Esophagus muscularis mucosa (tissue), 4 donors: ENCODE results near the gene ZFP92. TPM values are rescaled to one million over a fixed set of nuclear protein-coding genes. Genes with fewer than 3 reads are reported as not detected.
A peak's percentile ranks its signal among the peaks of the same experiment; 100 is the strongest.

Source experiments
- DNase-seq: peaks from one replicate; pipeline ENCODE4 v3.0.0-alpha.2; 2017; ENCODE audit errors: extremely low spot score
- H3K27ac ChIP-seq, 4 donors: fragments of 200-600 bp; sonication (generic); replicated peaks in 1 of 4; 1 replicate in 3 of 4; 2 replicates in 1 of 4; pipeline ENCODE4 v1.5.1; 2016 to 2019; ENCODE audit warnings: mild to moderate bottlenecking in 1 of 4
- H3K27me3 ChIP-seq, 4 donors: fragments of 200-600 bp; sonication (generic); one replicate each; pipeline versions ENCODE4 v1.5.1 to v1.6.0; 2016 to 2019
- H3K36me3 ChIP-seq, 4 donors: fragments of 200-600 bp; sonication (generic); one replicate each; pipeline ENCODE4 v1.5.1; 2016 to 2019
- H3K4me1 ChIP-seq, 4 donors: fragments of 200-600 bp; sonication (generic); one replicate each; pipeline ENCODE4 v1.5.1; 2016 to 2019
- H3K4me3 ChIP-seq, 4 donors: fragments of 200-600 bp; sonication (generic); 1 replicate in 2 of 4; 2 replicates in 2 of 4; pipeline ENCODE4 v1.5.1; 2016 to 2019; ENCODE audit warnings: mild to moderate bottlenecking in 4 of 4, moderate library complexity in 1 of 4
- H3K9me3 ChIP-seq, 4 donors: fragments of 200-600 bp; sonication (generic); 1 replicate in 3 of 4; 2 replicates in 1 of 4; pipeline ENCODE4 v1.5.1; 2016 to 2019
- EP300 ChIP-seq: sonication (generic); formaldehyde crosslinking; IDR thresholded peaks from one replicate; pipeline ENCODE4 v1.6.1; 2017; ENCODE audit warnings: antibody characterized with exemption
- POLR2A ChIP-seq: fragments of 450-650 bp; IDR thresholded peaks from one replicate; pipeline ENCODE4 v1.6.1; 2017; ENCODE audit warnings: antibody characterized with exemption, moderate library complexity, mild to moderate bottlenecking, low read depth
- POLR2AphosphoS5 ChIP-seq, 2 donors: sonication (generic); formaldehyde crosslinking; IDR thresholded peaks; one replicate each; pipeline ENCODE4 v1.6.1; 2017; ENCODE audit warnings: antibody characterized with exemption in 2 of 2
- WGBS: methylation state at CpG from one replicate; pipeline ENCODE4 v1.1.5; 2018; 5-methylcytosine and 5-hydroxymethylcytosine counted together
- intact Hi-C: fragments of 100-400 bp; cut with DNase I; formaldehyde crosslinking; loops from one replicate; pipeline ENCODE4 v1.15.1; 2023
- total RNA-seq, 4 donors: library from RNA; depleted of rRNA; stranded (reverse); fragments of >200 nt; gene quantifications; one replicate each; pipeline versions ENCODE4 v1.1.0 to v1.2.1, GENCODE V29; 2016
- TF ChIP-seq, protein P1 (sequence below), 3 experiments: fragments of 200-600 bp in 2 of 3; fragments of 450-650 bp in 1 of 3; sonication (generic) in 2 of 3; IDR thresholded peaks; one replicate each; pipeline ENCODE4 v1.5.1; 2017 to 2019; ENCODE audit warnings: antibody characterized with exemption in 3 of 3, mild to moderate bottlenecking in 2 of 3, moderate library complexity in 1 of 3

The ZFP92 gene, protein sequence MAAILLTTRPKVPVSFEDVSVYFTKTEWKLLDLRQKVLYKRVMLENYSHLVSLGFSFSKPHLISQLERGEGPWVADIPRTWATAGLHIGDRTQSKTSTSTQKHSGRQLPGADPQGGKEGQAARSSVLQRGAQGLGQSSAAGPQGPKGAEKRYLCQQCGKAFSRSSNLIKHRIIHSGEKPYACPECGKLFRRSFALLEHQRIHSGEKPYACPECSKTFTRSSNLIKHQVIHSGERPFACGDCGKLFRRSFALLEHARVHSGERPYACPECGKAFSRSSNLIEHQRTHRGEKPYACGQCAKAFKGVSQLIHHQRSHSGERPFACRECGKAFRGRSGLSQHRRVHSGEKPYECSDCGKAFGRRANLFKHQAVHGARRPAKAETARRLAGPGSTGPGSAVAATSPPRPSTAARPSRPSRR
- total RNA-seq = 1 to 10 TPM; 1.2 to 3.2 (median 2.5) TPM

DNA sequence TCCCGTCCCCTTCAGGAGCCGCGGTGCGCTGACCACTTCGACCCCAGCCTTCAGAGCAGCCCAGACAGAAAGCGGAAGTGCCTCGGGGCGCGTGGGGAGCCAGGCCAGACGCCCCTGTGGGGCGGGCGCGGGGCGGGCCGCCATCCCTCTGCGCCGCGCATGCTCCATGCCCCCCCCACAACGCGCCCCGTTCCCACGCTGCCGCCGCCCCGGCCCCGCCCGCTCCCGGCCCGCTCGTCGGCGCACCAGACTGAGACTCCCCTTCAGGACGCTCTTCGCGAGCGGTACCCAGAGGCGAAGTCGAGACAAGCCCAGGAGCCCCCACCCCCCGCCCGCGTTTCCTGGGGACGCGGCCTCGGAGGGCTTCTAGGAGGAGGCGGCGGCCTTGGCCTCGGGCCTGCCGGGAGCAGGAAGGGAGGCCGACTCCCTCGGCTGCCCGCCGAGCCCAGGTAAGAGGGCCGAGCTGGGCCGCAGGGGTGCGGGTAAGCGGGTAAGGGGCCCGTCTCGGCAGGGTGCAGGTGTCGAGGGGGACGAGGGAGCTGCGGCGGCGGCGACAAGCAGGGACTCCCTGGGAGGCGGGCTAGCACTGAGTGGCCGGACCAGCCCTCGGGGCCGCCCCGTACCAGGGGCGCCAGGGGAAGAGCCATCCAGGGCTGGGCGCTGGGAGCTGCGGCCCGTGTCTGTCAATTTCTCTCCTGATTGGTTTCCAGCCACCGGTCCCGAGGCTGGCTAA, at the start of gene ZFP92:
Gene ZFP92, plus strand, starts transcription at position 218 of the 733 bp plus-strand sequence. CDS start 6,851 bp downstream, outside the sequence.
- Histone ChIP-seq H3K27me3 (no peaks in the 10 kb centered on the region), H3K27ac (peak within 1 kb of the TSS in 2 of 4 donors; percentile 39 to 45), H3K4me3 (peak within 1 kb of the TSS; percentile 60 to 68 (median 62)), H3K4me1 (peaks cover 0 to 18% (median 17%) of the 10 kb centered on the region in 4 donors), H3K36me3 (no peaks in the 10 kb centered on the region), H3K9me3 (no peaks in the 10 kb centered on the region)
- 51% methylated on average over 20 of the region's 75 CpGs for WGBS
- no peak for DNase-seq
- TF ChIP-seq, protein P1, sequence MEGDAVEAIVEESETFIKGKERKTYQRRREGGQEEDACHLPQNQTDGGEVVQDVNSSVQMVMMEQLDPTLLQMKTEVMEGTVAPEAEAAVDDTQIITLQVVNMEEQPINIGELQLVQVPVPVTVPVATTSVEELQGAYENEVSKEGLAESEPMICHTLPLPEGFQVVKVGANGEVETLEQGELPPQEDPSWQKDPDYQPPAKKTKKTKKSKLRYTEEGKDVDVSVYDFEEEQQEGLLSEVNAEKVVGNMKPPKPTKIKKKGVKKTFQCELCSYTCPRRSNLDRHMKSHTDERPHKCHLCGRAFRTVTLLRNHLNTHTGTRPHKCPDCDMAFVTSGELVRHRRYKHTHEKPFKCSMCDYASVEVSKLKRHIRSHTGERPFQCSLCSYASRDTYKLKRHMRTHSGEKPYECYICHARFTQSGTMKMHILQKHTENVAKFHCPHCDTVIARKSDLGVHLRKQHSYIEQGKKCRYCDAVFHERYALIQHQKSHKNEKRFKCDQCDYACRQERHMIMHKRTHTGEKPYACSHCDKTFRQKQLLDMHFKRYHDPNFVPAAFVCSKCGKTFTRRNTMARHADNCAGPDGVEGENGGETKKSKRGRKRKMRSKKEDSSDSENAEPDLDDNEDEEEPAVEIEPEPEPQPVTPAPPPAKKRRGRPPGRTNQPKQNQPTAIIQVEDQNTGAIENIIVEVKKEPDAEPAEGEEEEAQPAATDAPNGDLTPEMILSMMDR (IDR thresholded peaks at IDR 0.05) = no peak
- TF ChIP-seq POLR2AphosphoS5 (IDR thresholded peaks at IDR 0.05) = no peak
- TF ChIP-seq POLR2A = no peak
- no peak for TF ChIP-seq EP300
- intact Hi-C loops = no loop called here

GRCh38 chrX:153361781-153362397, 49.4 kb upstream of the ZFP92 start:
- TF ChIP-seq POLR2AphosphoS5 (IDR thresholded peaks at IDR 0.05) = no peak
- TF ChIP-seq, protein P1 (IDR thresholded peaks at IDR 0.05) = no peak
- TF ChIP-seq EP300 = no peak
- no peak for TF ChIP-seq POLR2A
- intact Hi-C loops = no loop called here
- Histone ChIP-seq H3K27me3 (no peaks in the 10 kb centered on the region), H3K36me3 (no peaks in the 10 kb centered on the region), H3K4me3 (no peak overlapping the region), H3K9me3 (peaks cover 0 to 10% (median 0%) of the 10 kb centered on the region in 4 donors), H3K4me1 (no peaks in the 10 kb centered on the region), H3K27ac (no peak overlapping the region)
- no peak for DNase-seq
- 18% methylated on average over 2 of the region's 2 CpGs for WGBS

- 66% methylated on average over 4 of the region's 4 CpGs for WGBS
- intact Hi-C loops = no loop called here
- no peak overlapping the region for H3K4me3 ChIP-seq
- H3K36me3 ChIP-seq = no peaks in the 10 kb centered on the region
- no peaks in the 10 kb centered on the region for H3K27me3 ChIP-seq
- H3K9me3 ChIP-seq = no peaks in the 10 kb centered on the region
- TF ChIP-seq EP300 = no peak
- TF ChIP-seq POLR2AphosphoS5 (IDR thresholded peaks at IDR 0.05) = no peak
- TF ChIP-seq POLR2A = no peak
- TF ChIP-seq, protein P1 (IDR thresholded peaks at IDR 0.05) = no peak
- no peak overlapping the region for H3K27ac ChIP-seq
- DNase-seq = no peak
- H3K4me1 ChIP-seq = no peaks in the 10 kb centered on the region
Measured at GRCh38 chrX:153365670-153366069, 45.6 kb upstream of the ZFP92 start.

DNA sequence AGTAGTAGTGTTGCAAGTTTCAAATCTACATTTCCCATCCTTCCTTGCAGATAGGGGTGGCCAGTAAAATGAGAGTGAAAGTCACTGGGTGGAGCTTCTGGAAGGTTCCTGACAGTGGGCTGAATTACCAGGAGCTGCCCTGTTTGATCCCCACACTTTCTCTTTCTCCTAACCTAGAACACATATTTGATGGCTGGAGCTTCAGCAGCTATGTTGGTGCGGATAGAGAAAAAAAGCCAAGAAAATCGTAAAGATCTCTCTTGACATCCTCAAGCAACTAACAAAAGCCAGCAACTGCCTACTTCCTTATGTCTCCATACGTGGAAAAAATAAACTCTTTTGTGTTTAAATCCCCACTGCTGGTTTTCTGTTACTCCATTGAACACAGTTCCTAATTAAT, 45.2 kb upstream of the ZFP92 start:
- WGBS = 77% methylated on average over 3 of the region's 3 CpGs
- H3K4me1 ChIP-seq = no peaks in the 10 kb centered on the region
- H3K27ac ChIP-seq = no peak overlapping the region
- no peaks in the 10 kb centered on the region for H3K36me3 ChIP-seq
- no peaks in the 10 kb centered on the region for H3K27me3 ChIP-seq
- H3K4me3 ChIP-seq = no peak overlapping the region
- no peak for DNase-seq
- TF ChIP-seq, protein P1 (IDR thresholded peaks at IDR 0.05) = no peak
- TF ChIP-seq POLR2A = no peak
- TF ChIP-seq POLR2AphosphoS5 (IDR thresholded peaks at IDR 0.05) = no peak
- TF ChIP-seq EP300 = no peak
- intact Hi-C loops = no loop called here
- no peaks in the 10 kb centered on the region for H3K9me3 ChIP-seq
